ENCODE measurements around the gene ABHD15.
A peak's percentile ranks its signal among the peaks of the same experiment; 100 is the strongest.

The ABHD15 gene

GRCh38 chr17:29582254-29582765 is 15.5 kb upstream of the ABHD15 start:
- no peak for TF ChIP-seq CTCF (conservative IDR thresholded peaks at IDR 0.05; ENCODE audit: control insufficient read depth, insufficient read depth, low read depth, low read length)
- DNase-seq (ENCODE audit: low read depth) = no peak
- no peak overlapping the region for H3K4me3 ChIP-seq (ENCODE audit: control insufficient read depth, low read depth, low read length)

GRCh38 chr17:29581583-29582253 is 14.9 kb upstream of the ABHD15 start:
- no peak overlapping the region for H3K4me3 ChIP-seq (ENCODE audit: control insufficient read depth, low read depth, low read length)
- no peak for DNase-seq (ENCODE audit: low read depth)
- no peak for TF ChIP-seq CTCF (conservative IDR thresholded peaks at IDR 0.05; ENCODE audit: control insufficient read depth, insufficient read depth, low read depth, low read length)

GRCh38 chr17:29579866-29580771 is 13.3 kb upstream of the ABHD15 start:
- no peak overlapping the region for H3K4me3 ChIP-seq (ENCODE audit: control insufficient read depth, low read depth, low read length)
- peak; percentile 88 for TF ChIP-seq CTCF (conservative IDR thresholded peaks at IDR 0.05; ENCODE audit: control insufficient read depth, insufficient read depth, low read depth, low read length)
- peak; percentile 80 for DNase-seq (ENCODE audit: low read depth)

GRCh38 chr17:29578626-29579485 is 12.0 kb upstream of the ABHD15 start:
- no peak for TF ChIP-seq CTCF (conservative IDR thresholded peaks at IDR 0.05; ENCODE audit: control insufficient read depth, insufficient read depth, low read depth, low read length)
- DNase-seq (ENCODE audit: low read depth) = no peak
- H3K4me3 ChIP-seq (ENCODE audit: control insufficient read depth, low read depth, low read length) = no peak overlapping the region

- DNase-seq (ENCODE audit: low read depth) = no peak
- no peak overlapping the region for H3K4me3 ChIP-seq (ENCODE audit: control insufficient read depth, low read depth, low read length)
- TF ChIP-seq CTCF (conservative IDR thresholded peaks at IDR 0.05; ENCODE audit: control insufficient read depth, insufficient read depth, low read depth, low read length) = no peak
Measured at GRCh38 chr17:29577385-29578211, 10.8 kb upstream of the ABHD15 start.
